Neuronal stem cell (in vitro differentiated cells): ENCODE data around the gene PLIN3.
"Not testable (repeated sequence)": the region's sequence is repeated elsewhere in the genome, so short reads cannot be mapped to it uniquely, and the experiment has no call there.

Experiments used
- DNase-seq: peaks from one replicate; pipeline ENCODE4 v3.0.0-alpha.2; 2013; ENCODE audit warnings: low spot score
- H2AFZ ChIP-seq: one replicate; pipeline ENCODE4 v1.6.1; 2013; ENCODE audit warnings: mild to moderate bottlenecking, low read length, inconsistent platforms
- H2AK5ac ChIP-seq: 2 replicates; pipeline ENCODE4 v1.6.1; 2013; ENCODE audit warnings: low read depth, mild to moderate bottlenecking, inconsistent platforms, low read length, moderate library complexity, mixed read lengths
- H2BK120ac ChIP-seq: 2 replicates; pipeline ENCODE4 v1.6.1; 2013; ENCODE audit warnings: low read depth, mild to moderate bottlenecking, inconsistent platforms, low read length, moderate library complexity, mixed read lengths
- H2BK12ac ChIP-seq: one replicate; pipeline ENCODE4 v1.6.1; 2013; ENCODE audit warnings: low read length, inconsistent platforms
- H2BK15ac ChIP-seq: 2 replicates; pipeline ENCODE4 v1.6.1; 2013; ENCODE audit warnings: mild to moderate bottlenecking, low read length, inconsistent platforms, mixed read lengths
- H2BK5ac ChIP-seq: one replicate; pipeline ENCODE4 v1.6.1; 2013; ENCODE audit warnings: inconsistent platforms, mild to moderate bottlenecking, low read length, moderate library complexity
- H3K14ac ChIP-seq: one replicate; pipeline ENCODE4 v1.6.1; 2013; ENCODE audit warnings: low read length, inconsistent platforms
- H3K18ac ChIP-seq: 2 replicates; pipeline ENCODE4 v1.6.1; 2013; ENCODE audit warnings: low read length, inconsistent platforms
- H3K23ac ChIP-seq: 2 replicates; pipeline ENCODE4 v1.6.1; 2013; ENCODE audit warnings: low read depth, mild to moderate bottlenecking, mixed read lengths, low read length, inconsistent platforms; ENCODE audit not compliant: poor library complexity
- H3K27ac ChIP-seq: replicated peaks from 3 replicates; pipeline ENCODE4 v1.5.1; 2013; ENCODE audit warnings: low read length, inconsistent platforms
- H3K27me3 ChIP-seq, 3 experiments: 2 replicates each; pipeline ENCODE4 v1.6.1; 2013; ENCODE audit warnings: low read length in 3 of 3, mild to moderate bottlenecking in 2 of 3, inconsistent platforms in 1 of 3, low read depth in 1 of 3, mixed read lengths in 1 of 3, moderate library complexity in 1 of 3; ENCODE audit not compliant: control insufficient read depth in 3 of 3, insufficient read depth in 3 of 3
- H3K36me3 ChIP-seq, 2 donors: replicated peaks in 1 of 2; 2 replicates each; pipeline ENCODE4 v1.6.1; 2013; ENCODE audit warnings: low read length in 2 of 2; ENCODE audit not compliant: control insufficient read depth in 2 of 2, insufficient read depth in 2 of 2
- H3K4ac ChIP-seq: 2 replicates; pipeline ENCODE4 v1.6.1; 2013; ENCODE audit warnings: inconsistent platforms, mild to moderate bottlenecking, low read length, moderate library complexity
- H3K4me1 ChIP-seq, 2 donors: 1 replicate in 1 of 2; 2 replicates in 1 of 2; pipeline ENCODE4 v1.6.1; 2013; ENCODE audit warnings: low read length in 2 of 2, low read depth in 1 of 2; ENCODE audit not compliant: control insufficient read depth in 2 of 2, insufficient read depth in 1 of 2
- H3K4me2 ChIP-seq: one replicate; pipeline ENCODE4 v1.6.1; 2013; ENCODE audit warnings: mild to moderate bottlenecking, low read length, inconsistent platforms; ENCODE audit not compliant: insufficient read depth, poor library complexity, severe bottlenecking
- H3K4me3 ChIP-seq, 2 donors: 2 replicates each; pipeline ENCODE4 v1.5.1; 2013; ENCODE audit warnings: low read length in 2 of 2, mild to moderate bottlenecking in 2 of 2, inconsistent platforms in 1 of 2, moderate library complexity in 1 of 2
- H3K79me1 ChIP-seq: one replicate; pipeline ENCODE4 v1.6.1; 2013; ENCODE audit warnings: low read depth, mild to moderate bottlenecking, inconsistent platforms, low read length, moderate library complexity
- H3K9ac ChIP-seq: one replicate; pipeline ENCODE4 v1.6.1; 2013; ENCODE audit warnings: mild to moderate bottlenecking, low read depth, low read length, inconsistent platforms; ENCODE audit not compliant: poor library complexity
- H3K9me3 ChIP-seq, 2 donors: replicated peaks in 1 of 2; 2 replicates each; pipeline versions ENCODE3 to v1.6.1; 2013; ENCODE audit warnings: low read length in 2 of 2, mild to moderate bottlenecking in 2 of 2, inconsistent platforms in 1 of 2, low read depth in 1 of 2, mixed read lengths in 1 of 2, moderate library complexity in 1 of 2; ENCODE audit not compliant: control insufficient read depth in 2 of 2, insufficient read depth in 1 of 2
- H4K8ac ChIP-seq: one replicate; pipeline ENCODE4 v1.6.1; 2013; ENCODE audit warnings: low read depth, mild to moderate bottlenecking, inconsistent platforms, low read length, moderate library complexity
- H4K91ac ChIP-seq: one replicate; pipeline ENCODE4 v1.6.1; 2013; ENCODE audit warnings: low read length, low read depth, mild to moderate bottlenecking, inconsistent platforms; ENCODE audit not compliant: poor library complexity
- WGBS, 2 donors: extraction: QIAGEN DNeasy Blood & Tissue Kit; methylation state at CpG; one replicate each; pipeline ENCODE4 v1.1.7; 2013; ENCODE audit warnings: missing lambda C conversion rate in 2 of 2, mixed read lengths in 1 of 2; ENCODE audit not compliant: insufficient read length in 2 of 2, insufficient replicate concordance in 1 of 2; ENCODE audit errors: extremely low coverage in 2 of 2; 5-methylcytosine and 5-hydroxymethylcytosine counted together

PLIN3 gene

DNA sequence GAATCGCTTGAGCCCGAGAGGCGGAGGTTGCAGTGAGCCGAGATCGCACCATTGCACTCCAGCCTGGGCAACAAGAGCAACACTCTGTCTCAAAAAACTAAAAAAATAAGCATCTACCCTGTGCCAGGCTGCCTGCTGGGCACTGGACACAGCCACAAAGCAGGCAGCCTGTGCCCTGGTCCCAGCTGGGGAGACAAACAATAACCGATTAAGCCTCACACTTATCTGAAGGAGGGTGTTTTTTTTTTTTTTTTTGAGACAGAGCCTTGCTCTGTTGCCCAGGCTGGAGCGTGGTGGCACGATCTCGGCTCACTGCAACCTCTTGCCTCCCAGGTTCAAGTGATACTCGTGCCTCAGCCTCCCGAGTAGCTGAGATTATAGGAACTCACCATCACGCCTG, 11.0 kb downstream of the PLIN3 start:
- not testable (repeated sequence) for H2BK120ac ChIP-seq, H2BK12ac ChIP-seq, H3K27ac ChIP-seq, DNase-seq, H3K4me2 ChIP-seq, H4K8ac ChIP-seq, H3K4ac ChIP-seq, H2BK15ac ChIP-seq, H3K4me3 ChIP-seq, H3K14ac ChIP-seq, H3K18ac ChIP-seq, H2AFZ ChIP-seq, H3K23ac ChIP-seq, H3K9ac ChIP-seq, H2BK5ac ChIP-seq, H3K27me3 ChIP-seq, H2AK5ac ChIP-seq, H3K4me1 ChIP-seq, H3K79me1 ChIP-seq, H4K91ac ChIP-seq, H3K9me3 ChIP-seq
- no CpG with 5 or more reads among the region's 12 CpGs for whole genome bisulfite sequencing, 2 donors
- peaks cover 30 to 80% of the 10 kb centered on the region in 2 donors for H3K36me3 ChIP-seq

GRCh38 chr19:4853506-4853905, 14.0 kb downstream of the PLIN3 start:
- H3K18ac ChIP-seq, H2BK120ac ChIP-seq, H3K9me3 ChIP-seq, H3K4me1 ChIP-seq, H2AFZ ChIP-seq, H3K14ac ChIP-seq, H3K4ac ChIP-seq, H4K91ac ChIP-seq, H3K4me3 ChIP-seq, H2BK5ac ChIP-seq, H3K4me2 ChIP-seq, H3K27ac ChIP-seq, H3K79me1 ChIP-seq, DNase-seq, H2BK15ac ChIP-seq, H2BK12ac ChIP-seq, H2AK5ac ChIP-seq, H4K8ac ChIP-seq, H3K9ac ChIP-seq, H3K23ac ChIP-seq, H3K27me3 ChIP-seq: not testable (repeated sequence)
- peaks cover 24 to 71% of the 10 kb centered on the region in 2 donors for H3K36me3 ChIP-seq
- no CpG with 5 or more reads among the region's 8 CpGs for WGBS, 2 donors

GRCh38 chr19:4852484-4852883, 15.0 kb downstream of the PLIN3 start:
- no peak overlapping the region for H3K27ac ChIP-seq
- no peak for DNase-seq
- no peak overlapping the region for H3K9ac ChIP-seq
- H3K27me3 ChIP-seq, result no peaks in the 10 kb centered on the region
- no peak overlapping the region for H3K4me3 ChIP-seq
- no peaks in the 10 kb centered on the region for H3K4me1 ChIP-seq
- H3K4me2 ChIP-seq, result no peak overlapping the region
- H3K36me3 ChIP-seq, result peaks cover 31 to 75% of the 10 kb centered on the region in 2 donors
- H3K4ac ChIP-seq, result no peak overlapping the region
- peaks cover 2% of the 10 kb centered on the region for H3K79me1 ChIP-seq
- H2BK12ac ChIP-seq, result no peak overlapping the region
- H3K14ac ChIP-seq, result no peak overlapping the region
- WGBS, 2 donors, result no CpG with 5 or more reads among the region's 6 CpGs
- no peak overlapping the region for H4K91ac ChIP-seq
- H3K18ac ChIP-seq, result no peak overlapping the region
- no peak overlapping the region for H2BK5ac ChIP-seq
- H2AK5ac ChIP-seq, result no peak overlapping the region
- H2BK120ac ChIP-seq, result no peak overlapping the region
- H2BK15ac ChIP-seq, result no peak overlapping the region
- H2AFZ ChIP-seq, result no peak overlapping the region
- H4K8ac ChIP-seq, result no peak overlapping the region
- no peaks in the 10 kb centered on the region for H3K9me3 ChIP-seq
- H3K23ac ChIP-seq, result no peak overlapping the region

DNA sequence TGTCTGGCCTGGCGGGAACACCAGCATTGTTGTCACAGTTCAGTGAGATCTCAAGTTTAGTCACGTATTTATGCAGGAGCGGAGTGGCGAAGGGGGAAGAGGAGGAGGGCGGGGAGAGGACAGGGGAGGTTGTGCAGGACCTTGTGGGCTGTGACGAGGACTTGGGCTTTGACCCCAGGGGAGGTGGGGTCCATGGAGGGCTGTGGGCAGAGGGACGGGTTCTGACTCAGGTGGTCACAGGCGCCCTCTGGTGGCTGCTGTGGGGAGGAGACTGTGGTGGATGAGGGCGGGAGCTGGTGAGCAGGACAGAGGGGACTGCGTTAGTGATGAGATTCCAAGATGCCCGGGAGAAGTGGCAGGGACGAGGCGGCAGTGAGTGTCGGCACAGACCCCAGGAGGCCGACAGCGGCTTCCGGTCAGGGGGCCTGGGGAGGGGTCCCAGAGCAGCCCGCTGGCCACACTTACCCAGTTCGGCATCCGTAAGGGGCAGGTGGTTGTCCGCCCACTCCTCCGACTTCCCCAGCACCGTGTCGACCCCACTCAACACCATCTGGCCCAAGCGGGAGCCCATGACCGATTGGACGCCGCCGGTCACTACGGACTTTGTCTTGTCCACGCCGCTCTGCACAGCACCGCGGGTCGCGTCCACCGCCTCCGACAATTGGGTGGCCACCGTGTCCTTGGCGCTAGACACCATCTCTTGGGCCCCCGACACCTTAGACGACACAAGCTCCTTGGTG, 15.7 kb downstream of the PLIN3 start:
- Histone ChIP-seq H2BK5ac (no peak overlapping the region), H3K4me1 (no peaks in the 10 kb centered on the region), H3K4me3 (no peak overlapping the region), H3K9ac (peak overlapping the region; percentile 53), H3K36me3 (peaks cover 30 to 73% of the 10 kb centered on the region in 2 donors), H3K4me2 (no peak overlapping the region), H3K18ac (no peak overlapping the region), H2BK15ac (no peak overlapping the region), H3K27me3 (no peaks in the 10 kb centered on the region), H2AFZ (no peak overlapping the region), H3K9me3 (no peaks in the 10 kb centered on the region), H3K23ac (peak overlapping the region; percentile 20), H4K91ac (no peak overlapping the region), H4K8ac (no peak overlapping the region), H2BK12ac (no peak overlapping the region), H2BK120ac (no peak overlapping the region), H3K27ac (no peak overlapping the region), H3K4ac (no peak overlapping the region), H2AK5ac (no peak overlapping the region), H3K79me1 (peaks cover 2% of the 10 kb centered on the region), H3K14ac (no peak overlapping the region)
- WGBS, 2 donors, result no CpG with 5 or more reads among the region's 42 CpGs
- DNase-seq, result peak; percentile 59
